A204.1 (cell line): Measurements from ENCODE around the gene SIGLEC5.
A peak's percentile ranks its signal among the peaks of the same experiment; 100 is the strongest.
"Not testable (repeated sequence)": the region's sequence is repeated elsewhere in the genome, so short reads cannot be mapped to it uniquely, and the experiment has no call there.

Experiments
- FAIRE-seq: peaks from 2 replicates; lab custom pipeline; 2012; peaks lifted over from hg19 to GRCh38; lab: Jason Lieb, UNC

The SIGLEC5 gene

GRCh38 chr19:51630315-51630714 is at the start of gene SIGLEC5:
Gene SIGLEC5 (minus strand): TSS chr19:51630401. CDS start chr19:51630335, 66 bp downstream.
- FAIRE-seq = not testable (repeated sequence)

GRCh38 chr19:51676566-51677083 is 46.4 kb upstream of the SIGLEC5 start:
- FAIRE-seq = no peak

GRCh38 chr19:51675911-51676565 is 45.8 kb upstream of the SIGLEC5 start:
- FAIRE-seq = peak; percentile 21

- no peak for FAIRE-seq
These were observed 38.0 kb upstream of the SIGLEC5 start for GRCh38 chr19:51668216-51668615.

- FAIRE-seq = no peak
These were observed 34.8 kb upstream of the SIGLEC5 start for GRCh38 chr19:51664997-51665396.

GRCh38 chr19:51664131-51664530 is 33.9 kb upstream of the SIGLEC5 start:
- FAIRE-seq = no peak

- FAIRE-seq = no peak
These were observed 33.4 kb upstream of the SIGLEC5 start for GRCh38 chr19:51663650-51664049.

- peak; percentile 94 for FAIRE-seq
These were observed 30.9 kb upstream of the SIGLEC5 start for GRCh38 chr19:51660975-51661600.

- FAIRE-seq = no peak
These were observed 24.6 kb upstream of the SIGLEC5 start for GRCh38 chr19:51654783-51655182.

- FAIRE-seq = no peak
These were observed 23.0 kb upstream of the SIGLEC5 start for GRCh38 chr19:51653162-51653561.

- FAIRE-seq = no peak
These were observed 22.1 kb upstream of the SIGLEC5 start for GRCh38 chr19:51652266-51652665.

- FAIRE-seq = no peak
These were observed 21.1 kb upstream of the SIGLEC5 start for GRCh38 chr19:51651216-51651846.

GRCh38 chr19:51647318-51647717 is 17.1 kb upstream of the SIGLEC5 start:
- no peak for FAIRE-seq

GRCh38 chr19:51646730-51647129 is 16.5 kb upstream of the SIGLEC5 start, which contains the start of gene SIGLEC14:
Gene SIGLEC14 (minus strand): TSS chr19:51646825. CDS start chr19:51646759, 66 bp downstream.
- not testable (repeated sequence) for FAIRE-seq

- FAIRE-seq = no peak
These were observed 14.6 kb upstream of the SIGLEC5 start for GRCh38 chr19:51644636-51645271.

- no peak for FAIRE-seq
These were observed 11.4 kb upstream of the SIGLEC5 start for GRCh38 chr19:51641648-51642047.

GRCh38 chr19:51640386-51640785 is 10.2 kb upstream of the SIGLEC5 start:
- FAIRE-seq = no peak

- no peak for FAIRE-seq
These were observed 9.7 kb upstream of the SIGLEC5 start for GRCh38 chr19:51639916-51640315.

- FAIRE-seq = no peak
These were observed 7.3 kb upstream of the SIGLEC5 start for GRCh38 chr19:51637362-51637978.

GRCh38 chr19:51632126-51632525 is 1.9 kb upstream of the SIGLEC5 start:
- no peak for FAIRE-seq

GRCh38 chr19:51628153-51628939 is 1.9 kb downstream of the SIGLEC5 start:
- no peak for FAIRE-seq
